GM18870 (cell line): Measurements from ENCODE around the gene HERC3.

ENCODE experiments used
- ATAC-seq: cut with Tn5 transposase; IDR thresholded peaks from one replicate; pipeline ENCODE4 v1.9.1; 2021; ENCODE audit warnings: moderate library complexity; ENCODE audit not compliant: unreplicated experiment

Gene HERC3

GRCh38 chr4:88713782-88714181, 121.5 kb downstream of the HERC3 start:
- no peak for ATAC-seq

GRCh38 chr4:88718098-88718497, 125.8 kb downstream of the HERC3 start:
- ATAC-seq: no peak

GRCh38 chr4:88719381-88719780, 127.1 kb downstream of the HERC3 start:
- no peak for ATAC-seq

GRCh38 chr4:88720451-88721428, 128.5 kb downstream of the HERC3 start:
- no peak for ATAC-seq

- ATAC-seq: no peak
Observed at GRCh38 chr4:88722276-88722780, 130.0 kb downstream of the HERC3 start.

GRCh38 chr4:88722828-88723227, 130.5 kb downstream of the HERC3 start:
- no peak for ATAC-seq

- no peak for ATAC-seq
Observed at GRCh38 chr4:88724406-88724805, 132.1 kb downstream of the HERC3 start.

- no peak for ATAC-seq
Observed at GRCh38 chr4:88725143-88725542, 132.9 kb downstream of the HERC3 start.

- ATAC-seq: no peak
Observed at GRCh38 chr4:88725986-88726385, 133.7 kb downstream of the HERC3 start.

- no peak for ATAC-seq
Observed at GRCh38 chr4:88728146-88728545, 135.9 kb downstream of the HERC3 start.

- ATAC-seq: no peak
Observed at GRCh38 chr4:88729146-88729760, 137.0 kb downstream of the HERC3 start.

- ATAC-seq: no peak
Observed at GRCh38 chr4:88730811-88731210, 138.5 kb downstream of the HERC3 start.

GRCh38 chr4:88731381-88731780, 139.1 kb downstream of the HERC3 start:
- ATAC-seq: no peak

- ATAC-seq: no peak
Observed at GRCh38 chr4:88732714-88733368, 140.6 kb downstream of the HERC3 start.

GRCh38 chr4:88734403-88734949, 142.2 kb downstream of the HERC3 start:
- no peak for ATAC-seq

GRCh38 chr4:88735564-88735963, 143.3 kb downstream of the HERC3 start:
- no peak for ATAC-seq

GRCh38 chr4:88736264-88736663, 144.0 kb downstream of the HERC3 start:
- ATAC-seq: no peak

- peak; percentile 94 for ATAC-seq
Observed at GRCh38 chr4:88737307-88737941, 145.1 kb downstream of the HERC3 start.

- ATAC-seq: no peak
Observed at GRCh38 chr4:88738180-88738579, 145.9 kb downstream of the HERC3 start.

GRCh38 chr4:88742561-88742960, 150.3 kb downstream of the HERC3 start:
- no peak for ATAC-seq

GRCh38 chr4:88743696-88744095, 151.4 kb downstream of the HERC3 start:
- no peak for ATAC-seq
